22Rv1 (cell line): ENCODE results near the gene CSRP1.

Experiments
- CTCF ChIP-seq: fragments of 450-650 bp; IDR thresholded peaks from 2 replicates; pipeline ENCODE4 v1.5.1; 2017; ENCODE audit warnings: mild to moderate bottlenecking
- ZFX ChIP-seq: fragments of 450-650 bp; IDR thresholded peaks from 2 replicates; pipeline ENCODE4 v1.6.1; 2017; ENCODE audit warnings: antibody characterized with exemption, borderline replicate concordance

- TF ChIP-seq CTCF (no peak), ZFX (no peak)
These were observed 25.9 kb downstream of the CSRP1 start for GRCh38 chr1:201481004-201481380.
